ENCODE data around the gene TBR1.

The TBR1 gene

GRCh38 chr2:161412346-161412745, 3.8 kb upstream of the TBR1 start:
- intact Hi-C loops (cut with DNase I), result no loop called here
- DNase-seq, result no peak

- intact Hi-C loops (cut with DNase I), result no loop called here
- peak in 24 of 42 donors; percentile 6 to 64 (median 39) for DNase-seq
Measured at GRCh38 chr2:161414042-161415033, 1.8 kb upstream of the TBR1 start.

- intact Hi-C loops (cut with DNase I), result no loop called here
- DNase-seq, result peak in 2 of 42 donors; percentile 18 to 25
Measured at GRCh38 chr2:161415034-161415986, 787 bp upstream of the TBR1 start.

- peak in 1 of 42 donors; percentile 17 for DNase-seq
- intact Hi-C loops (cut with DNase I), result no loop called here
Measured at GRCh38 chr2:161416708-161417437, 776 bp downstream of the TBR1 start.

GRCh38 chr2:161417438-161418274, 1.6 kb downstream of the TBR1 start:
- intact Hi-C loops (cut with DNase I), result no loop called here
- no peak for DNase-seq

GRCh38 chr2:161418275-161418714, 2.2 kb downstream of the TBR1 start:
- no peak for DNase-seq
- intact Hi-C loops (cut with DNase I), result no loop called here

GRCh38 chr2:161418715-161419637, 2.9 kb downstream of the TBR1 start:
- DNase-seq, result peak in 1 of 42 donors; percentile 17
- intact Hi-C loops (cut with DNase I), result no loop called here

GRCh38 chr2:161419638-161420190, 3.6 kb downstream of the TBR1 start:
- DNase-seq, result no peak
- intact Hi-C loops (cut with DNase I), result no loop called here

GRCh38 chr2:161420406-161421074, 4.4 kb downstream of the TBR1 start:
- intact Hi-C loops (cut with DNase I), result no loop called here
- DNase-seq, result no peak

- no peak for DNase-seq
- intact Hi-C loops (cut with DNase I), result no loop called here
Measured at GRCh38 chr2:161421686-161422085, 5.6 kb downstream of the TBR1 start.

- no peak for DNase-seq
- intact Hi-C loops (cut with DNase I), result no loop called here
Measured at GRCh38 chr2:161422816-161423403, 6.8 kb downstream of the TBR1 start.

GRCh38 chr2:161423421-161424393, 7.6 kb downstream of the TBR1 start:
- DNase-seq, result peak in 1 of 42 donors; percentile 6
- intact Hi-C loops (cut with DNase I), result no loop called here

- no peak for DNase-seq
- intact Hi-C loops (cut with DNase I), result no loop called here
Measured at GRCh38 chr2:161424394-161424769, 8.3 kb downstream of the TBR1 start.

GRCh38 chr2:161424891-161425727, 9.0 kb downstream of the TBR1 start:
- intact Hi-C loops (cut with DNase I), result no loop called here

More at GRCh38 chr2:161424891-161425727, 9.0 kb downstream of the TBR1 start:
- DNase-seq, result no peak

Data from head of caudate nucleus (tissue), 42 donors.